Measurements from ENCODE around the gene OVCA2. TPM values are rescaled to one million over a fixed set of nuclear protein-coding genes. Genes with fewer than 3 reads are reported as not detected.
A peak's percentile ranks its signal among the peaks of the same experiment; 100 is the strongest.

The OVCA2 gene
- total and polyA plus RNA-seq, 8 donors, result 3.1 to 83.4 (median 31.9) TPM; not detected in 1

GRCh38 chr17:2034806-2035540, 6.8 kb upstream of the OVCA2 start:
- intact Hi-C loops (cut with DNase I; ENCODE audit: low total_unique reads), result no loop called here
- Histone ChIP-seq H3K9me3 (no peaks in the 10 kb centered on the region), H3K4me1 (peaks cover 15 to 35% (median 29%) of the 10 kb centered on the region in 4 donors), H3K27ac (no peak overlapping the region), H3K36me3 (peaks cover 16 to 60% (median 55%) of the 10 kb centered on the region in 4 donors), H3K4me3 (no peak overlapping the region), H3K27me3 (no peaks in the 10 kb centered on the region)
- 55 to 93% (median 65%) methylated on average over 4 to 9 of the region's 9 CpGs for WGBS, 5 donors
- TF ChIP-seq POLR2A (IDR thresholded peaks at IDR 0.05) (no peak), CTCF (IDR thresholded peaks at IDR 0.05) (no peak), POLR2AphosphoS5 (IDR thresholded peaks at IDR 0.05) (no peak), EP300 (IDR thresholded peaks at IDR 0.05) (no peak)
- no peak for DNase-seq

- no peak for DNase-seq
- no peak for TF ChIP-seq EP300 (IDR thresholded peaks at IDR 0.05)
- TF ChIP-seq POLR2A (IDR thresholded peaks at IDR 0.05), result no peak
- no peak for TF ChIP-seq POLR2AphosphoS5 (IDR thresholded peaks at IDR 0.05)
- TF ChIP-seq CTCF (IDR thresholded peaks at IDR 0.05), result no peak
- Histone ChIP-seq H3K4me1 (peaks cover 13 to 34% (median 24%) of the 10 kb centered on the region in 4 donors), H3K9me3 (no peaks in the 10 kb centered on the region), H3K27ac (no peak overlapping the region), H3K4me3 (no peak overlapping the region), H3K36me3 (peaks cover 16 to 65% (median 60%) of the 10 kb centered on the region in 4 donors), H3K27me3 (no peaks in the 10 kb centered on the region)
- 86 to 93% (median 90%) methylated on average over 28 to 29 of the region's 29 CpGs for WGBS, 5 donors
- intact Hi-C loops (cut with DNase I; ENCODE audit: low total_unique reads), result no loop called here
These were observed 6.0 kb upstream of the OVCA2 start for GRCh38 chr17:2035541-2036488.

- intact Hi-C loops (cut with DNase I; ENCODE audit: low total_unique reads), result no loop called here
- Histone ChIP-seq H3K36me3 (peaks cover 16 to 65% (median 60%) of the 10 kb centered on the region in 4 donors), H3K4me1 (peaks cover 8 to 29% (median 20%) of the 10 kb centered on the region in 4 donors), H3K9me3 (no peaks in the 10 kb centered on the region), H3K27me3 (no peaks in the 10 kb centered on the region), H3K27ac (no peak overlapping the region), H3K4me3 (no peak overlapping the region)
- DNase-seq, result no peak
- 76 to 94% (median 90%) methylated on average over 10 of the region's 10 CpGs for WGBS, 5 donors
- no peak for TF ChIP-seq EP300 (IDR thresholded peaks at IDR 0.05)
- TF ChIP-seq POLR2A (IDR thresholded peaks at IDR 0.05), result no peak
- TF ChIP-seq POLR2AphosphoS5 (IDR thresholded peaks at IDR 0.05), result no peak
- TF ChIP-seq CTCF (IDR thresholded peaks at IDR 0.05), result no peak
These were observed 4.7 kb upstream of the OVCA2 start for GRCh38 chr17:2037155-2037554.

- 79 to 89% (median 85%) methylated on average over 6 to 7 of the region's 7 CpGs for WGBS, 5 donors
- DNase-seq, result no peak
These were observed 1.5 kb upstream of the OVCA2 start for GRCh38 chr17:2040219-2040827.

More at GRCh38 chr17:2040219-2040827, 1.5 kb upstream of the OVCA2 start:
- Histone ChIP-seq H3K36me3 (peaks cover 25 to 69% (median 63%) of the 10 kb centered on the region in 4 donors), H3K27ac (peak overlapping the region in 3 of 5 donors; percentile 10 to 94 (median 91)), H3K9me3 (no peaks in the 10 kb centered on the region), H3K4me1 (peaks cover 25 to 39% (median 28%) of the 10 kb centered on the region in 4 donors), H3K4me3 (no peak overlapping the region), H3K27me3 (no peaks in the 10 kb centered on the region)
- intact Hi-C loops (cut with DNase I; ENCODE audit: low total_unique reads), result no loop called here
- TF ChIP-seq CTCF (IDR thresholded peaks at IDR 0.05) (no peak), POLR2AphosphoS5 (IDR thresholded peaks at IDR 0.05) (no peak), POLR2A (IDR thresholded peaks at IDR 0.05) (no peak), EP300 (IDR thresholded peaks at IDR 0.05) (no peak)

Measured in stomach (tissue), 9 donors.